ENCODE results near the gene PPM1H. TPM values are rescaled to one million over a fixed set of nuclear protein-coding genes. Genes with fewer than 3 reads are reported as not detected.
A peak's percentile ranks its signal among the peaks of the same experiment; 100 is the strongest.

The PPM1H gene
- total RNA-seq, 3 donors from 2014 or later (not counting 1 experiment from before 2014, with no cell fraction given), result 0.18 to 2.1 (median 0.40) TPM

DNA sequence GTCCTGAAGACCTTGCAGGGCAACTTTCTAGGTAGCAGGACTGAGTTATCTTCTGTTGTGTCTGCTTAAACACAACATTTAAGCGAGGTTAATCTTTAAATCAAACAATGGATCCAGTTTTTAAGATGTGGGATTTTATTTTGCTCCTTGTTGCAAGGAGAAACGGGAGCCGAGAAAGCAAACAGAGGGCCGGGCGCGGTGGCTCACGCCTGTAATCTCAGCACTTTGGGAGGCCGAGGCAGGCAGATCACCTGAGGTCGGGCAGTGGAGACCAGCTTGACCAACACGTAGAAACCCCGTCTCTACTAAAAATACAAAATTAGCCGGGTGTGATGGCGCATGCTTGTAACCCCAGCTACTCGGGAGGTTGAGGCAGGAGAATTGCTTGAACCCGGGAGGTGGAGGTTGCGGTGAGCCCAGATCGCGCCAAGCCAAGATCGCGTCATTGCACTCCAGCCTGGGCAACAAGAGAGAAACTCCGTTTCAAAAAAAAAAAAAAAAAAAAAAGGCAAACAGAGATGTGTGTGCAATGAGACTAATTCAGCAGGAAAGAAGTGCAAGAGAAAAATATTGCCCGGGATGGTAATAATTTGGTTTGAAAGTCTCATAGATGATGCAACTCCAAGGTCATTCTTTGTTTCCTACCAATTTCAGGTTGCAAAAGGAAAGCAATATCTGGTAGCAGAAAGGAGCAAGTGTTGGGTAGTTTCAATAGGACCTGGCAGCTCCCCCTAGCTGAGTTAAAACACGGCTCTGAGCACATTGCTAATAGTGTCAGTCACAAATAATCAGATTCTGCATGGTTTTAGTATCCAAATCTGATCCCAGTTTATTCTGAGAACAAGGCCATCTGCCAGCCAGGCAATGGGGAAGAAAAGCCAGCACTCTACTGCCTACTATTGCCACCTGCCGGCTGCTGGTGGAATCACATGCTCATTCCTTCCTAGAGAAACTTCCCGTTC is 141.4 kb downstream of the PPM1H start:
- H3K36me3 ChIP-seq (ENCODE audit: control insufficient read depth, insufficient read depth, low read length), result no peaks in the 10 kb centered on the region
- DNase-seq (peak; percentile 65 to 81), ATAC-seq (peak; percentile 77 to 81 (median 77))
- H3K9me3 Mint-ChIP-seq, result no peaks in the 10 kb centered on the region
- H3K4me1 ChIP-seq (ENCODE audit: control insufficient read depth, insufficient read depth, low read length), result no peaks in the 10 kb centered on the region
- no peak overlapping the region for H3K4me3 Mint-ChIP-seq
- TF ChIP-seq, protein P1, sequence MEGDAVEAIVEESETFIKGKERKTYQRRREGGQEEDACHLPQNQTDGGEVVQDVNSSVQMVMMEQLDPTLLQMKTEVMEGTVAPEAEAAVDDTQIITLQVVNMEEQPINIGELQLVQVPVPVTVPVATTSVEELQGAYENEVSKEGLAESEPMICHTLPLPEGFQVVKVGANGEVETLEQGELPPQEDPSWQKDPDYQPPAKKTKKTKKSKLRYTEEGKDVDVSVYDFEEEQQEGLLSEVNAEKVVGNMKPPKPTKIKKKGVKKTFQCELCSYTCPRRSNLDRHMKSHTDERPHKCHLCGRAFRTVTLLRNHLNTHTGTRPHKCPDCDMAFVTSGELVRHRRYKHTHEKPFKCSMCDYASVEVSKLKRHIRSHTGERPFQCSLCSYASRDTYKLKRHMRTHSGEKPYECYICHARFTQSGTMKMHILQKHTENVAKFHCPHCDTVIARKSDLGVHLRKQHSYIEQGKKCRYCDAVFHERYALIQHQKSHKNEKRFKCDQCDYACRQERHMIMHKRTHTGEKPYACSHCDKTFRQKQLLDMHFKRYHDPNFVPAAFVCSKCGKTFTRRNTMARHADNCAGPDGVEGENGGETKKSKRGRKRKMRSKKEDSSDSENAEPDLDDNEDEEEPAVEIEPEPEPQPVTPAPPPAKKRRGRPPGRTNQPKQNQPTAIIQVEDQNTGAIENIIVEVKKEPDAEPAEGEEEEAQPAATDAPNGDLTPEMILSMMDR (IDR thresholded peaks at IDR 0.05), result peak; percentile 97
- no peaks in the 10 kb centered on the region for H3K4me1 Mint-ChIP-seq
- intact Hi-C loops (cut with micrococcal nuclease), result loop anchor here (1.0 kb wide), 2 partner anchors 212 to 355 kb away; no protein-coding TSS in a partner anchor
- 79% methylated on average over 25 of the region's 25 CpGs for WGBS (ENCODE audit: insufficient coverage)
- no peak overlapping the region for H3K27ac ChIP-seq (ENCODE audit: low read length)
- H3K36me3 Mint-ChIP-seq, result no peaks in the 10 kb centered on the region
- no peaks in the 10 kb centered on the region for H3K9me3 ChIP-seq (ENCODE audit: control insufficient read depth, insufficient read depth, low read length)
- H3K27me3 ChIP-seq (ENCODE audit: control insufficient read depth, insufficient read depth, low read length), result no peaks in the 10 kb centered on the region
- no peak overlapping the region for H3K27ac Mint-ChIP-seq
- no peak overlapping the region for H3K4me3 ChIP-seq (ENCODE audit: low read length)
- no peaks in the 10 kb centered on the region for H3K27me3 Mint-ChIP-seq (ENCODE audit: low read depth in 2 of 2)

GRCh38 chr12:62792236-62792870 is 142.6 kb downstream of the PPM1H start:
- no peak for ATAC-seq
- Mint-ChIP-seq H3K27me3 (ENCODE audit: low read depth in 2 of 2) (no peaks in the 10 kb centered on the region), H3K27ac (no peak overlapping the region), H3K9me3 (no peaks in the 10 kb centered on the region), H3K4me3 (no peak overlapping the region), H3K4me1 (no peaks in the 10 kb centered on the region), H3K36me3 (no peaks in the 10 kb centered on the region)
- no peak for DNase-seq
- Histone ChIP-seq H3K4me3 (ENCODE audit: low read length) (no peak overlapping the region), H3K4me1 (ENCODE audit: control insufficient read depth, insufficient read depth, low read length) (no peaks in the 10 kb centered on the region), H3K9me3 (ENCODE audit: control insufficient read depth, insufficient read depth, low read length) (no peaks in the 10 kb centered on the region), H3K27me3 (ENCODE audit: control insufficient read depth, insufficient read depth, low read length) (no peaks in the 10 kb centered on the region), H3K36me3 (ENCODE audit: control insufficient read depth, insufficient read depth, low read length) (no peaks in the 10 kb centered on the region), H3K27ac (ENCODE audit: low read length) (no peak overlapping the region)
- TF ChIP-seq, protein P1 (IDR thresholded peaks at IDR 0.05), result no peak
- intact Hi-C loops (cut with micrococcal nuclease), result no loop called here
- WGBS (ENCODE audit: insufficient coverage), result 74% methylated on average over 5 of the region's 5 CpGs

- H3K4me1 Mint-ChIP-seq, result no peaks in the 10 kb centered on the region
- intact Hi-C loops (cut with micrococcal nuclease), result no loop called here
- H3K4me3 Mint-ChIP-seq, result no peak overlapping the region
- ATAC-seq, result no peak
- no peak overlapping the region for H3K27ac Mint-ChIP-seq
- no peaks in the 10 kb centered on the region for H3K36me3 Mint-ChIP-seq
- Histone ChIP-seq H3K9me3 (ENCODE audit: control insufficient read depth, insufficient read depth, low read length) (no peaks in the 10 kb centered on the region), H3K36me3 (ENCODE audit: control insufficient read depth, insufficient read depth, low read length) (no peaks in the 10 kb centered on the region), H3K4me3 (ENCODE audit: low read length) (no peak overlapping the region), H3K27ac (ENCODE audit: low read length) (no peak overlapping the region), H3K4me1 (ENCODE audit: control insufficient read depth, insufficient read depth, low read length) (no peaks in the 10 kb centered on the region), H3K27me3 (ENCODE audit: control insufficient read depth, insufficient read depth, low read length) (no peaks in the 10 kb centered on the region)
- H3K9me3 Mint-ChIP-seq, result no peaks in the 10 kb centered on the region
- DNase-seq, result no peak
- H3K27me3 Mint-ChIP-seq (ENCODE audit: low read depth in 2 of 2), result no peaks in the 10 kb centered on the region
- 66% methylated on average over 3 of the region's 3 CpGs for WGBS (ENCODE audit: insufficient coverage)
- TF ChIP-seq, protein P1 (IDR thresholded peaks at IDR 0.05), result no peak
Observed at GRCh38 chr12:62789851-62790250, 145.1 kb downstream of the PPM1H start.
